ENCODE results near the gene SCD5. TPM values are rescaled to one million over a fixed set of nuclear protein-coding genes. Genes with fewer than 3 reads are reported as not detected.

Gene SCD5
- total and polyA plus RNA-seq, 2 of the 8 experiments (the other 6 are each of a cell fraction or from before 2014, with no cell fraction given) = 0.92 to 1.2 TPM

DNA sequence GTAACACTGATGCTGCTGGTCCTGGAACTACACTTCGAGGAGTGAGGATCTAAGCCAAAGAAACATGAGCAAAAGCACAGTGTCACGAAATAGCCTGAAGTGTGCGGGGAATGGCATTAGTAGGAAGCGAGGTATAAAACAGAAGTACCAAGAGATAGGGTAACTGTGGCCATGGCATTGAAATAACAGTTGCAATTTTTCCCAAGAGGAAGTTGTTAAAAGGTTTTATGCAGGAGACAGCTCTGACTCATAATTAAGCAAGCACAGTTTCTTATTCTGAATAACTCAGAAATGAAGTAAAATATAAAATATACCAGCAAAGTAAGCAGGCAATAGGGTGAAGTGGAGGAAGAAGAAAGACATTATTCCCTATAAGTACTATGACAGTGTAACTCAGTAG is 146.5 kb downstream of the SCD5 start:
- H4K8ac ChIP-seq (ENCODE audit: extremely low read depth, insufficient read depth, low read length) = no peak overlapping the region
- no peak overlapping the region for H3K18ac ChIP-seq (ENCODE audit: extremely low read depth, low read length)
- no peak overlapping the region for H3K4me3 ChIP-seq (ENCODE audit: extremely low read depth in 1 of 4, insufficient read depth in 2 of 4, low read depth in 3 of 4, low read length in 4 of 4)
- no peak overlapping the region for H2BK5ac ChIP-seq (ENCODE audit: low read depth, low read length)
- no peaks in the 10 kb centered on the region for H3K4me1 ChIP-seq (replicated peaks in 1 of 4; ENCODE audit: control insufficient read depth in 3 of 4, insufficient read depth in 4 of 4, low read length in 3 of 4)
- H3K27ac ChIP-seq (ENCODE audit: low read depth, low read length) = no peak overlapping the region
- H3K36me3 ChIP-seq (ENCODE audit: control insufficient read depth in 2 of 4, insufficient read depth in 4 of 4, low read length in 3 of 4) = no peaks in the 10 kb centered on the region
- H3K9ac ChIP-seq (replicated peaks in 1 of 4; ENCODE audit: extremely low read depth in 1 of 4, low read depth in 3 of 4, low read length in 3 of 4) = no peak overlapping the region
- no peak overlapping the region for H3K4me2 ChIP-seq (ENCODE audit: insufficient read depth in 1 of 2, low read depth in 2 of 2, low read length in 2 of 2)
- no peak overlapping the region for H3K14ac ChIP-seq (ENCODE audit: insufficient read length)
- no peaks in the 10 kb centered on the region for H4K20me1 ChIP-seq (replicated peaks in 1 of 2; ENCODE audit: control insufficient read depth in 1 of 2, insufficient read depth in 2 of 2, low read length in 2 of 2)
- H4K91ac ChIP-seq (replicated peaks; ENCODE audit: insufficient read length, low read length) = no peak overlapping the region
- FAIRE-seq = no peak
- H3K23me2 ChIP-seq (ENCODE audit: low read depth, low read length) = no peaks in the 10 kb centered on the region
- ChIA-PET CTCF (ENCODE audit: partially characterized antibody) (no interaction called here), POLR2A (ENCODE audit: partially characterized antibody) (no interaction called here)
- no peak overlapping the region for H2AK5ac ChIP-seq (ENCODE audit: low read depth, low read length)
- H3K79me1 ChIP-seq (ENCODE audit: low read depth, low read length) = no peaks in the 10 kb centered on the region
- 52% methylated on average over 4 of the region's 4 CpGs; no CpG with 5 or more reads in 1 of the 2 experiments for WGBS, 2 experiments (ENCODE audit: extremely low coverage in 1 of 2, insufficient coverage in 1 of 2, insufficient read length in 1 of 2, insufficient replicate concordance in 2 of 2, low coverage in 1 of 2, low lambda C conversion rate in 2 of 2, missing lambda C conversion rate in 1 of 2)
- H3K79me2 ChIP-seq (ENCODE audit: control insufficient read depth in 1 of 2, insufficient read depth in 2 of 2, low read length in 2 of 2) = no peaks in the 10 kb centered on the region
- no peak overlapping the region for H3K56ac ChIP-seq (replicated peaks; ENCODE audit: insufficient read length, low read depth, low read length)
- no peak overlapping the region for H2BK20ac ChIP-seq (ENCODE audit: low read length)
- H3K23ac ChIP-seq (ENCODE audit: insufficient read length) = no peak overlapping the region
- H2BK120ac ChIP-seq (replicated peaks; ENCODE audit: low read depth, low read length) = no peak overlapping the region
- no peaks in the 10 kb centered on the region for H3K27me3 ChIP-seq (replicated peaks in 1 of 4; ENCODE audit: control insufficient read depth in 3 of 4, extremely low read depth in 1 of 4, insufficient read depth in 3 of 4, low read length in 3 of 4)
- no peak overlapping the region for H2AFZ ChIP-seq (ENCODE audit: low read length)
- no peaks in the 10 kb centered on the region for H3K9me3 ChIP-seq (ENCODE audit: insufficient read depth in 2 of 2, low read depth in 1 of 2, low read length in 1 of 2)
- H4K5ac ChIP-seq (ENCODE audit: insufficient read length, low read depth, low read length) = no peak overlapping the region
- H2BK12ac ChIP-seq (ENCODE audit: low read depth, low read length) = no peak overlapping the region
- DNase-seq (ENCODE audit: low read depth in 1 of 2, low spot score in 2 of 2) = no peak
- no peak overlapping the region for H2BK15ac ChIP-seq (ENCODE audit: low read length)
- H3K4ac ChIP-seq (replicated peaks; ENCODE audit: insufficient read length, low read depth, low read length) = no peak overlapping the region
- TF ChIP-seq, protein P1, sequence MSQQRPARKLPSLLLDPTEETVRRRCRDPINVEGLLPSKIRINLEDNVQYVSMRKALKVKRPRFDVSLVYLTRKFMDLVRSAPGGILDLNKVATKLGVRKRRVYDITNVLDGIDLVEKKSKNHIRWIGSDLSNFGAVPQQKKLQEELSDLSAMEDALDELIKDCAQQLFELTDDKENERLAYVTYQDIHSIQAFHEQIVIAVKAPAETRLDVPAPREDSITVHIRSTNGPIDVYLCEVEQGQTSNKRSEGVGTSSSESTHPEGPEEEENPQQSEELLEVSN (IDR thresholded peaks at IDR 0.05) = no peak
- no peak for TF ChIP-seq HDAC2 (IDR thresholded peaks at IDR 0.05; ENCODE audit: borderline replicate concordance in 1 of 2, low read depth in 2 of 2, low read length in 2 of 2)
- no peak for TF ChIP-seq GABPA (IDR thresholded peaks at IDR 0.05; ENCODE audit: borderline replicate concordance, insufficient read depth, low read length)
- no peak for TF ChIP-seq JUND (IDR thresholded peaks at IDR 0.05; ENCODE audit: low read length)
